KMS-11 (cell line): ENCODE measurements around the gene FRAS1.

Source experiments
- H2AFZ ChIP-seq: fragments of 200-600 bp; sonication (generic); 2 replicates; pipeline ENCODE4 v1.6.1; 2016; ENCODE audit warnings: antibody characterized with exemption, mixed run types, low read depth
- H3K27ac ChIP-seq: fragments of 200-600 bp; sonication (generic); 2 replicates; pipeline ENCODE4 v1.6.1; 2016; ENCODE audit warnings: mild to moderate bottlenecking, mixed run types
- H3K27me3 ChIP-seq: fragments of 200-600 bp; sonication (generic); 2 replicates; pipeline ENCODE4 v1.6.1; 2017; ENCODE audit warnings: mild to moderate bottlenecking, low read depth, mixed run types, moderate library complexity; ENCODE audit not compliant: insufficient read depth
- H3K36me3 ChIP-seq: fragments of 200-600 bp; sonication (generic); 2 replicates; pipeline ENCODE4 v1.6.1; 2017; ENCODE audit warnings: mild to moderate bottlenecking, mixed run types; ENCODE audit not compliant: insufficient read depth
- H3K4me1 ChIP-seq: fragments of 200-600 bp; sonication (generic); 2 replicates; pipeline ENCODE4 v1.6.1; 2016; ENCODE audit warnings: mild to moderate bottlenecking, low read depth, mixed run types; ENCODE audit not compliant: poor library complexity, severe bottlenecking
- H3K4me2 ChIP-seq: fragments of 200-600 bp; sonication (generic); 2 replicates; pipeline ENCODE4 v1.7.0; 2016; ENCODE audit warnings: mild to moderate bottlenecking, mixed run types
- H3K4me3 ChIP-seq: fragments of 200-600 bp; sonication (generic); IDR thresholded peaks from 2 replicates; pipeline ENCODE4 v1.6.1; 2017; ENCODE audit warnings: low read depth, low read length, mixed read lengths; ENCODE audit not compliant: insufficient read depth
- H3K79me2 ChIP-seq: fragments of 200-600 bp; sonication (generic); 2 replicates; pipeline ENCODE4 v1.6.1; 2016; ENCODE audit warnings: low read depth, mixed run types; ENCODE audit not compliant: insufficient read depth
- H3K9ac ChIP-seq: fragments of 200-600 bp; sonication (generic); 2 replicates; pipeline ENCODE4 v1.6.1; 2016; ENCODE audit warnings: mild to moderate bottlenecking, mixed run types
- H4K20me1 ChIP-seq: fragments of 200-600 bp; sonication (generic); 2 replicates; pipeline ENCODE4 v1.6.1; 2016; ENCODE audit warnings: mild to moderate bottlenecking, mixed run types; ENCODE audit not compliant: insufficient read depth
- CTCF ChIP-seq: fragments of 200-600 bp; sonication (generic); conservative IDR thresholded peaks from 2 replicates; pipeline ENCODE4 v1.6.1; 2017; ENCODE audit warnings: low read depth, mild to moderate bottlenecking, antibody characterized with exemption, low read length, moderate library complexity, mixed read lengths

FRAS1 gene

GRCh38 chr4:78414116-78414515 is 357.0 kb downstream of the FRAS1 start:
- TF ChIP-seq CTCF = no peak
- Histone ChIP-seq H3K4me2 (no peak overlapping the region), H3K27ac (no peak overlapping the region), H3K79me2 (no peaks in the 10 kb centered on the region), H3K27me3 (no peaks in the 10 kb centered on the region), H2AFZ (no peak overlapping the region), H3K36me3 (no peaks in the 10 kb centered on the region), H3K4me1 (no peaks in the 10 kb centered on the region), H3K4me3 (no peak overlapping the region), H4K20me1 (no peaks in the 10 kb centered on the region), H3K9ac (no peak overlapping the region)

GRCh38 chr4:78417603-78418002 is 360.5 kb downstream of the FRAS1 start:
- Histone ChIP-seq H3K79me2 (no peaks in the 10 kb centered on the region), H3K9ac (no peak overlapping the region), H2AFZ (no peak overlapping the region), H3K27me3 (no peaks in the 10 kb centered on the region), H3K36me3 (no peaks in the 10 kb centered on the region), H3K4me1 (no peaks in the 10 kb centered on the region), H3K27ac (no peak overlapping the region), H3K4me2 (no peak overlapping the region), H4K20me1 (no peaks in the 10 kb centered on the region), H3K4me3 (no peak overlapping the region)
- no peak for TF ChIP-seq CTCF

- H3K36me3 ChIP-seq = no peaks in the 10 kb centered on the region
- no peak overlapping the region for H3K27ac ChIP-seq
- H3K9ac ChIP-seq = no peak overlapping the region
- no peaks in the 10 kb centered on the region for H3K4me1 ChIP-seq
- H3K4me3 ChIP-seq = no peak overlapping the region
- H3K79me2 ChIP-seq = no peaks in the 10 kb centered on the region
- no peaks in the 10 kb centered on the region for H3K27me3 ChIP-seq
- no peak overlapping the region for H3K4me2 ChIP-seq
- no peak for TF ChIP-seq CTCF
- H2AFZ ChIP-seq = no peak overlapping the region
- no peaks in the 10 kb centered on the region for H4K20me1 ChIP-seq
Observed at GRCh38 chr4:78418406-78418805, 361.3 kb downstream of the FRAS1 start.

GRCh38 chr4:78423790-78424189 is 366.7 kb downstream of the FRAS1 start:
- H3K79me2 ChIP-seq = no peaks in the 10 kb centered on the region
- no peak for TF ChIP-seq CTCF
- H3K27ac ChIP-seq = no peak overlapping the region
- no peak overlapping the region for H2AFZ ChIP-seq
- no peaks in the 10 kb centered on the region for H3K27me3 ChIP-seq
- no peak overlapping the region for H3K4me2 ChIP-seq
- H3K9ac ChIP-seq = no peak overlapping the region
- no peak overlapping the region for H3K4me3 ChIP-seq
- no peaks in the 10 kb centered on the region for H4K20me1 ChIP-seq
- H3K36me3 ChIP-seq = no peaks in the 10 kb centered on the region
- H3K4me1 ChIP-seq = no peaks in the 10 kb centered on the region

GRCh38 chr4:78424461-78424860 is 367.3 kb downstream of the FRAS1 start:
- TF ChIP-seq CTCF = no peak
- no peaks in the 10 kb centered on the region for H3K27me3 ChIP-seq
- no peak overlapping the region for H3K4me2 ChIP-seq
- no peak overlapping the region for H2AFZ ChIP-seq
- H3K4me1 ChIP-seq = no peaks in the 10 kb centered on the region
- no peak overlapping the region for H3K4me3 ChIP-seq
- H3K9ac ChIP-seq = no peak overlapping the region
- H4K20me1 ChIP-seq = no peaks in the 10 kb centered on the region
- H3K36me3 ChIP-seq = no peaks in the 10 kb centered on the region
- H3K27ac ChIP-seq = no peak overlapping the region
- no peaks in the 10 kb centered on the region for H3K79me2 ChIP-seq
